WI38 (cell line): ENCODE results near the gene BUB3.

ENCODE experiments used
- H3K4me3 ChIP-seq: 2 replicates; pipeline ENCODE4 v1.5.1; 2011; ENCODE audit warnings: low read depth, mild to moderate bottlenecking, control low read depth, low read length
- TF ChIP-seq, protein P1 (sequence below): IDR thresholded peaks from 2 replicates; pipeline ENCODE4 v1.5.1; 2012; ENCODE audit warnings: low read depth, mild to moderate bottlenecking, control low read depth, low read length

The BUB3 gene

DNA sequence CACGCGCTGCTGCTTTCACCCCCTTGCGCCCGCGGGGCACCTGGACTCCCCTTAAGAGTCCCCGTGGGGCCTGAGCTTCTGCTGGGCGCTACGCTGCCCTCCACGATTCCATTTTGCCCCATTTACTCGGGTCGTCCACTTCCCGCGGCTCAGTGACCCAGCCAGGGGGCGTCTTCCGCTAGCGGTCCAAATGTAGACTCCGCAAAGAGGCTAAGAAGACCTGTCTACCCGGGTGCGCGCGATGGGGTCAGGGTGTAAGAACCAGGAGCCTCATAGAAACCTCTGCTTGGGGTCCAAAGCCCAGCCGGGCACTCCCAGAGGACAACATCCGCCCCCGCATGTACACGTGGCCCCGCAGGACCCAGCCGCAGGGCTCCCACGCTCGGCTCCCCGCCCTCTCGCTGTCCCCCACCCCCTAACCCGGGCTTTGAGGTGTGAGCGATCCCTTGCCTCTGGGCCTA, 11.5 kb upstream of the BUB3 start:
- TF ChIP-seq, protein P1, sequence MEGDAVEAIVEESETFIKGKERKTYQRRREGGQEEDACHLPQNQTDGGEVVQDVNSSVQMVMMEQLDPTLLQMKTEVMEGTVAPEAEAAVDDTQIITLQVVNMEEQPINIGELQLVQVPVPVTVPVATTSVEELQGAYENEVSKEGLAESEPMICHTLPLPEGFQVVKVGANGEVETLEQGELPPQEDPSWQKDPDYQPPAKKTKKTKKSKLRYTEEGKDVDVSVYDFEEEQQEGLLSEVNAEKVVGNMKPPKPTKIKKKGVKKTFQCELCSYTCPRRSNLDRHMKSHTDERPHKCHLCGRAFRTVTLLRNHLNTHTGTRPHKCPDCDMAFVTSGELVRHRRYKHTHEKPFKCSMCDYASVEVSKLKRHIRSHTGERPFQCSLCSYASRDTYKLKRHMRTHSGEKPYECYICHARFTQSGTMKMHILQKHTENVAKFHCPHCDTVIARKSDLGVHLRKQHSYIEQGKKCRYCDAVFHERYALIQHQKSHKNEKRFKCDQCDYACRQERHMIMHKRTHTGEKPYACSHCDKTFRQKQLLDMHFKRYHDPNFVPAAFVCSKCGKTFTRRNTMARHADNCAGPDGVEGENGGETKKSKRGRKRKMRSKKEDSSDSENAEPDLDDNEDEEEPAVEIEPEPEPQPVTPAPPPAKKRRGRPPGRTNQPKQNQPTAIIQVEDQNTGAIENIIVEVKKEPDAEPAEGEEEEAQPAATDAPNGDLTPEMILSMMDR, result no peak
- no peak overlapping the region for H3K4me3 ChIP-seq

DNA sequence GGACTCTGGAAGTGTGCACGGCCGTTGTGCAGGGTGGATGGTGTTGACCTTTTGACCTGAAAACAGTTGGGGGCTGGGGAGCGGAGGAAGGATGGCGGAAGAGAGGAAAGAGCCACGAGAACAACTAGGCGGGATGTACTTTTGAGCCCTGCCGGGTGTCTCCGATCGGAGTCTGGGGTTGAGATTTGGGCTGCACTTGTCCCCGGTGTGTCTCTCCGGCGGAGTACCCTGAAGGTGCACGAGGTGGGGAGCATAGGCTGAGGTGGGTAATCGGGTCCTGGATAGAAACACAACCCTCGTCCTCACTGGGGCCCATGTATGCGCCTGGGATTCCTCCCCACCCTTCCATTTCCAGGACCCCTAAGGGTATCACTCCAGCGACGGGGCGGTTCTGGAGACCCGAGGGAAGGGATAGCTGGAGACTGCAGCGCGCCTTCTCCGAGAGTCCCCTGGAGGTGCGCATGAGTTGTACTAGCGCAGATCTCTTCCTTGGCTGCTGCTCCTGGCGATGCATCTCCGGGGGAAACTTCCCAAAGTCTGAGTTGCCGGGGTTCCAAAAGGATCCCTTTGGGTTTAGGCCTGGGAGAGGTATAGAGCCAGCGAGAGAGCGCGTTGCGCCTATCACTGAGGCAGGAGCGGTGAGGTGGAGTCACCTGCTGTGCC, 10.9 kb upstream of the BUB3 start:
- TF ChIP-seq, protein P1, result no peak
- H3K4me3 ChIP-seq, result no peak overlapping the region

DNA sequence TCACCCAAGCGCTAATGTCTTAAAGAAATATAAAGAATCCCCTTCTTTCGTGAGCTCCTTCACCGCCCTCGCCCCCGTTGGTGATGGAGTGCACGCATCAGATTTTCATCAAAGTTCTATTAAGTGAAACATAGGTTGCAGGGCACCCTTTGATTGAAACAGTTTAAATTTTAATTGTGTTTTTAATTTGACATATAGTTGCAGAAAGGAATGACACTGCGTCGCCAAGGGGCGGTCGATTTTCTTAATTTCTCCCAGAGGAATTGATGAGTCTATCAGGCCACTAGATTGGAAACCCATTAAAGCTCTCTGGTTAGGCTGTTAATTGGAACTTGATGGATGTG, 10.4 kb upstream of the BUB3 start:
- TF ChIP-seq, protein P1, result no peak
- no peak overlapping the region for H3K4me3 ChIP-seq

DNA sequence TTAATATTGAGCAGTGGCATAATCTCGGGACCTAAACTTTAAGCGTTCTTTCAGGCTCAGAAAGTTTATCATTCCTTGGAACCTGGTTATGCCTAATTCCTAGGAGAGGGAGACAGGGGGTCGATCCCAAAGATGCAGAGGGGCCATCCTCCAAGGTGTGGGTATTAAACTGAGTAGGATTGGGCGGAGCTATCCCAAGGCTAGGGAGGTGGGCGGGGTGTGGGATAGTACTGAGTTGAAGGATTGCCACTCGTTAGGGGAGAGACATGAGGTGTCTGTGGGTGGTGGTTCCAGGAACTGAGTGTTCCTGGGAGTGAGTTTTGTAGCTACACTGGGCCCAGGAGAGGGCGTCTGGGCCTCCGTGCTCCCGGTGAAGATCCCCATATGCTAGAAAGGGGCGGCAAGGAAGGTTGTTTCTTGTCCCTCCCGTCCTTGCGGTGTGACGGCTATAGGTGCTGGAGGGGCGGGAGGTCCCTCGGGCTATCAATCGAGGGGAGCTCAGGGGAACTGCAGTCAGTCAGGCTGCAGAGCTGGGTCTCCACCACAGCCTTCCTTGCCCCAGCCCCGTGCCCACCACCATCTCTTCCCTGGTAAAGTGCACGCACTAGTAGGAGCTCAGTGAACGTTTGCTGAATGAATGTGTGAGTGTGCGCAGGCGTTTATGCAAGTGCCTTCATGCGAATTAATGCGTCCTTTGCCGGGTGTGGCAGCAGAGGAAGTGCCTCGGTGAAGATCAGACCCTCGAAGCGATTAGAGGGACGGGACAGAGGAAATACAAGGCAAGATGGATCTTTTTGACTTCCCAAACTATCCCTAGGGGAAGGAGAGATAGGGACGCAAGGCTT, 9.3 kb upstream of the BUB3 start:
- H3K4me3 ChIP-seq, result no peak overlapping the region
- TF ChIP-seq, protein P1, result no peak

DNA sequence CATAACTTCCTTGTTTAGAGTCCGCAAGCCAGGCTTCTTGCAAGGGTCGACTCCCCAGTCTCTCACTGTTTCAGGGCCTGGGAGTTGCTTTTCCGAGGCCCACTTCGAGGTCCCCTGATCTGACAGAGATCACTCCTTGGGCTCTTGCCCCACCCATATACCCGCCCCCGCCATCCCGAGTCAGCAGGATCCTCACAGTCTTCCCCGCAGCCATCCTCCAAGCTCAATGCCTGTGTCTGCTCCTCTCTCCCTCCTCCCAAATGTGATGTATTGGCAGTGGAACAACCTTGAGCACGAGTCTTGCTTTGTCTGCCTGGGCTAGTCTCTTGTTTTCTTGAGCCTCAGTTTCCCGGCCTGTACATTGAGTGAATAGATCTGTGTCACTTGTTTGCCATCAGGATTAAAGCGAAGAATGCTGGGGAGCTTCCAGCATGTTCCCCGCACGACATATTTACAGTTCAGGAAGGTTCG, 8.6 kb upstream of the BUB3 start:
- H3K4me3 ChIP-seq, result no peak overlapping the region
- TF ChIP-seq, protein P1, result no peak

DNA sequence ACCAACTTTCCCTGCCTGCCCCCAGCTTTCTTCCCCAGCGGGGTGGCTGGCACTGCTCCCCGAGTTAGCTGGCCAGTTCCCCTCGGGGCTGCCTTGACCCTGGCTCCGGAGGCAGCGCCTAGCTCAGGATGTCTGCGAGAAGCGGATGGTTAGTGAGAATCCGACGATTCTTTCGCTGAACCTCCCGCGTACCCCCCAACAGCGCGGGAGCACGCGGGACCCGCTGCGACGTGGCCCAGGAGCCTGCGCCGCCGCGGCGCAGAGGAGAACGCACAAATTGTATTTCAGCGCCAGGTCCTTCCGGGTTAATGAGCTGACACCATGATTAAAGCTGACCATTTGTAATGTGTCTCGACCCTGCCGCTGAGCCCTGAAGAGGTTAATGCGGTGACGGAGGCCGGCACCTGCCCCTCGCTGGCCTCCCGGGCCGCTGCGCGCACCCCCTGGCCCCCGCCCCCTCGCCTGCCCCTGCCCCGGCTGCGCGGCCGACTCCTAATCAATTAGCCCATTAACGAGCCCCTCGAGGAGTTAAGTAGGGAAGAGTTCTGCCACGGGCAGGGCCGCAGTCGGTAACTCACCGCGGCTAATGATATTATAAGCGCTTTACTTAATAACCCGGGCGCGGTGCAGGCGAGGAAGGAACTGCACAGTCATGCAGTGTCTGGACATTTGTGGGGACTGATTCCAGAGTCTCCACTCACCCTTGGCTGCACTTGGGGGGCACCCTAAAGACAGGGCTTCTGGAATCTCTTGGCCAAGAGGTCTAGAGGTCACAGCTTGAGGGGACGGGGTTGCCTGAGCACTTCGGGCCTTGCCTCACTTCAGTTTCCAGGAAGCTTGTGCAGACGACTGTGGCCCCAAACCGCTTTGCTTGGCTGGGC, 7.9 kb upstream of the BUB3 start:
- H3K4me3 ChIP-seq, result no peak overlapping the region

More for the DNA sequence above, 7.9 kb upstream of the BUB3 start:
- TF ChIP-seq, protein P1, result no peak
